Heart right ventricle (tissue), 16 donors: ENCODE data around the gene ARMC2. TPM values are rescaled to one million over a fixed set of nuclear protein-coding genes. Genes with fewer than 3 reads are reported as not detected.

Source experiments
- ATAC-seq, 8 donors: fragments of 200-7000 bp; cut with Tn5 transposase; one replicate each; pipeline ENCODE4 v1.9.1; 2020; ENCODE audit warnings: mild to moderate bottlenecking in 8 of 8, moderate library complexity in 8 of 8, moderate number of reproducible peaks in 1 of 8
- DNase-seq, 2 donors: peaks; one replicate each; pipeline ENCODE4 v3.0.0-alpha.2; 2020
- H3K27ac ChIP-seq, 10 donors: fragments of 200-600 bp; sonication (generic) in 2 of 10; one replicate each; pipeline versions ENCODE4 v1.5.0 to v1.8.0; 2020 to 2022; ENCODE audit warnings: mild to moderate bottlenecking in 3 of 10
- H3K27me3 ChIP-seq, 7 donors: fragments of 200-600 bp; one replicate each; pipeline ENCODE4 v1.8.0; 2021 to 2022; ENCODE audit warnings: mild to moderate bottlenecking in 2 of 7
- H3K36me3 ChIP-seq, 9 donors: fragments of 200-600 bp; sonication (generic) in 1 of 9; one replicate each; pipeline versions ENCODE4 v1.5.0 to v1.8.0; 2020 to 2022; ENCODE audit warnings: mild to moderate bottlenecking in 2 of 9
- H3K4me1 ChIP-seq, 9 donors: fragments of 200-600 bp; sonication (generic) in 1 of 9; one replicate each; pipeline versions ENCODE4 v1.5.0 to v1.8.0; 2020 to 2022; ENCODE audit warnings: mild to moderate bottlenecking in 4 of 9
- H3K4me3 ChIP-seq, 10 donors: fragments of 200-600 bp; sonication (generic) in 2 of 10; one replicate each; pipeline versions ENCODE4 v1.5.0 to v1.8.0; 2020 to 2022; ENCODE audit warnings: mild to moderate bottlenecking in 7 of 10, moderate library complexity in 2 of 10
- H3K9me3 ChIP-seq, 11 donors: fragments of 200-600 bp in 10 of 11; sonication (generic) in 2 of 11; one replicate each; pipeline versions ENCODE4 v1.5.0 to v1.8.0; 2013 to 2022; ENCODE audit warnings: mild to moderate bottlenecking in 2 of 11, control low read depth in 1 of 11, moderate library complexity in 1 of 11
- WGBS, 2 donors: extraction: QIAGEN DNeasy Blood & Tissue Kit; methylation state at CpG; one replicate each; pipeline ENCODE4 v1.1.7; 2013; ENCODE audit warnings: inconsistent platforms in 1 of 2; 5-methylcytosine and 5-hydroxymethylcytosine counted together
- intact Hi-C, 10 donors: fragments of 100-400 bp; cut with DNase I; formaldehyde crosslinking; loops; one replicate each; pipeline versions ENCODE4 v1.11.1 to v1.14.2; 2022
- polyA plus RNA-seq, 2 donors: library from polyadenylated mRNA; stranded (reverse); fragments of 200-250 nt; gene quantifications; one replicate each; pipeline ENCODE4 v1.2.3, GENCODE V29; 2013
- total RNA-seq, 10 donors: library from RNA; stranded (reverse); fragmentation: NEBNext Ultra II Directional in 3 of 10; extraction: Animal tissue kit (Norgen Biotek cat#: 25700) in 3 of 10; gene quantifications; one replicate each; pipeline versions ENCODE4 v1.2.1 to v1.2.4, GENCODE V29; 2021 to 2023
- TF ChIP-seq, protein P1 (sequence below), 9 donors: fragments of 200-600 bp; sonication (generic) in 2 of 9; IDR thresholded peaks; one replicate each; pipeline versions ENCODE4 v1.5.0 to v1.8.0; 2021 to 2022; ENCODE audit warnings: antibody characterized with exemption in 9 of 9, mild to moderate bottlenecking in 5 of 9, moderate library complexity in 1 of 9
- donor health status: Arrhythmogenic right ventricular cardiomyopathy.
- donor health status: ischemic (EF 13 %, LVEDD 7.1; RV severe dilation, severe dysfunction).
- donor health status: healthy with polysubstance abuse.
- donor health status: DM: no; HTN: yes; CAD: no.
- donor health status: DM: no; HTN: no; CAD: no.
- donor health status: ischemic (EF 25% LVEDD 6.9; RV normal size, moderate dysfunction).
- donor health status: ischemic (EF 25% LVEDD 5.7; RV mildly dilated, moderate dysfunction).
- donor health status: healthy.
- donor health status: DM: yes; HTN: yes; CAD: no.
- donor health status: Ischemic cardiomyopathy.
- donor health status: ischemic (EF 35%, LVEDD 5.7; RV mildly dilated, moderate dysfunction).
- donor health status: nonischemic (EF 11% LVEDD 7.7; RV severe dilation, severe dysfunction).
- donor health status: DM: yes; HTN: yes; CAD: no.
- donor health status: PGD.
- donor health status: ischemic (EF 29% LVEDD 5.4; RV normal size, mild dysfunction).
- donor health status: nonischemic (EF 23%, LVEDD 6.1; RV moderate dilation, normal function).

The ARMC2 gene
- total and polyA plus RNA-seq, 12 donors: 2.5 to 16.4 (median 12.3) TPM

DNA sequence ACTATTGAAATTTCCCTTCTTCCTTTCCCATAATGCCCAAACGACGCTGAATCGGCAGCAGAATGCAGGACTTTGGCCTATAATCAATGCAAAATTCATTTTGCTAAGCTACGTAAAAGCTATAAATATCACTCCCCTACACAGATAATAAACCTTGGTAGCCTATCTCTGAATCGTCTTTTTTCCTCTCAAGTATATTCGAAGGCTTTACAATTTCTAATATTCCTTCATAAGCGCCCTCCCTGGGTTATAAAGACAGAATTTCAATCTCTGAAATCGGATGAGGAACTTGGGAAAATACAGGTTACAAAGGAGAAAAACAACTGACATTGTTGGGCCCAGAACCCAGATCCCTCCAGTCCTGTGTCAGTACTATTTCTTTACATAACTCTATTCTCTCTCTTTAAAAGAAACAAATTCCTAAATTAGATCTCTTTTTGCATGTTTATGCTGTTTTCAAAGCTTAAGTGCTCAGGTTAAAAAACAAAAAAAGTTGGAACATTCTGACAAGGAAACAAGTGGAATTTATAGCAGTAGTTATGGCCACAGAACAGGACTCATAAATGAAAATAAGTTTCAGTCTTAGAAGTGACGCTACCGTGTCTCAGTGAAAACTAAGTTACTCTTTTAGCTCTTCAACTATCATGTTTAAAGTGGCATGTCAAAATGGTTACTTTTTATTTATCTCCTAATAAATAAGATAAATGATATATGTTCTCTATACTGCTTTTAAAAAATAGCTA lies 161.9 kb downstream of the ARMC2 start:
- TF ChIP-seq, protein P1, sequence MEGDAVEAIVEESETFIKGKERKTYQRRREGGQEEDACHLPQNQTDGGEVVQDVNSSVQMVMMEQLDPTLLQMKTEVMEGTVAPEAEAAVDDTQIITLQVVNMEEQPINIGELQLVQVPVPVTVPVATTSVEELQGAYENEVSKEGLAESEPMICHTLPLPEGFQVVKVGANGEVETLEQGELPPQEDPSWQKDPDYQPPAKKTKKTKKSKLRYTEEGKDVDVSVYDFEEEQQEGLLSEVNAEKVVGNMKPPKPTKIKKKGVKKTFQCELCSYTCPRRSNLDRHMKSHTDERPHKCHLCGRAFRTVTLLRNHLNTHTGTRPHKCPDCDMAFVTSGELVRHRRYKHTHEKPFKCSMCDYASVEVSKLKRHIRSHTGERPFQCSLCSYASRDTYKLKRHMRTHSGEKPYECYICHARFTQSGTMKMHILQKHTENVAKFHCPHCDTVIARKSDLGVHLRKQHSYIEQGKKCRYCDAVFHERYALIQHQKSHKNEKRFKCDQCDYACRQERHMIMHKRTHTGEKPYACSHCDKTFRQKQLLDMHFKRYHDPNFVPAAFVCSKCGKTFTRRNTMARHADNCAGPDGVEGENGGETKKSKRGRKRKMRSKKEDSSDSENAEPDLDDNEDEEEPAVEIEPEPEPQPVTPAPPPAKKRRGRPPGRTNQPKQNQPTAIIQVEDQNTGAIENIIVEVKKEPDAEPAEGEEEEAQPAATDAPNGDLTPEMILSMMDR (IDR thresholded peaks at IDR 0.05): no peak
- Histone ChIP-seq H3K36me3 (no peaks in the 10 kb centered on the region), H3K4me3 (peak overlapping the region; percentile 67 to 98 (median 94)), H3K27me3 (no peaks in the 10 kb centered on the region), H3K27ac (peak overlapping the region; percentile 91 to 98 (median 96)), H3K4me1 (peaks cover 0 to 75% (median 57%) of the 10 kb centered on the region in 9 donors), H3K9me3 (no peaks in the 10 kb centered on the region)
- peak in 6 of 8 donors; percentile 3 to 20 (median 8) for ATAC-seq
- WGBS, 2 donors: 12 to 13% methylated on average over 10 of the region's 10 CpGs
- intact Hi-C loops: loop anchor here in 8 of 10 donors (2.0 to 10.0 kb wide), 13 partner anchors 38 to 372 kb away; partner anchors contain the start of gene CD164 (in 1 of the 8)
- no peak for DNase-seq

- no peak for DNase-seq
- peak overlapping the region in 8 of 10 donors; percentile 91 to 98 (median 96) for H3K27ac ChIP-seq
- no peaks in the 10 kb centered on the region for H3K27me3 ChIP-seq
- peaks cover 0 to 75% (median 55%) of the 10 kb centered on the region in 9 donors for H3K4me1 ChIP-seq
- H3K36me3 ChIP-seq: no peaks in the 10 kb centered on the region
- intact Hi-C loops: loop anchor here in 2 of 10 donors (5.0 to 10.0 kb wide), 2 partner anchors 47 to 54 kb away; no protein-coding TSS in a partner anchor
- H3K4me3 ChIP-seq: peak overlapping the region in 2 of 10 donors; percentile 87 to 93
- no peak for ATAC-seq
- H3K9me3 ChIP-seq: no peaks in the 10 kb centered on the region
- TF ChIP-seq, protein P1 (IDR thresholded peaks at IDR 0.05): no peak
- whole genome bisulfite sequencing, 2 donors: 53 to 58% methylated on average over 2 of the region's 2 CpGs
Measured at GRCh38 chr6:109010705-109011102, 162.5 kb downstream of the ARMC2 start.

- WGBS, 2 donors: 41 to 44% methylated on average over 2 of the region's 2 CpGs
- DNase-seq (no peak), ATAC-seq (no peak)
- intact Hi-C loops: loop anchor here in 2 of 10 donors (5.0 to 10.0 kb wide), 2 partner anchors 44 to 51 kb away; no protein-coding TSS in a partner anchor
- Histone ChIP-seq H3K27ac (peak overlapping the region in 8 of 10 donors; percentile 8 to 69 (median 23)), H3K4me3 (no peak overlapping the region), H3K4me1 (peaks cover 0 to 56% (median 32%) of the 10 kb centered on the region in 9 donors), H3K27me3 (no peaks in the 10 kb centered on the region), H3K36me3 (no peaks in the 10 kb centered on the region), H3K9me3 (no peaks in the 10 kb centered on the region)
- TF ChIP-seq, protein P1 (IDR thresholded peaks at IDR 0.05): no peak
Measured at GRCh38 chr6:109013656-109014305, 165.6 kb downstream of the ARMC2 start.

DNA sequence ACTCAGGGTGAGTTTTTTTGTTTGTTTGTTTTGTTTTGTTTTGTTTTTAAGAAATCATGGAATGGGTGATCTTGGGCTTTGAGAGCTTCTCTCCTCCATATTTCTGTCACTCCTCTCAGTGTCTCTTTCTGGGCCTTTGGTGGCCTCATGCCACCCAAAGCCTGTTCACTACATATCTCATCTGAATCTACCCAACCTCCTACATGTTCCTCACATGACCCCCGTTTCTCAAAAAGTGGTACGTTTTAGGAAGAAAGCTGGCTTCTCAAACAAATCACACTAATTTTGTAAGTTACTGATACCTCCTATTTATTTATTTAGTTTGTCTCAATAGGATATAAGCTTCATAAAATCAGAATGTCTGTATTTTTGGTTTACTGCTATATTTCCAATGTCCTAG lies 166.4 kb downstream of the ARMC2 start:
- no peaks in the 10 kb centered on the region for H3K27me3 ChIP-seq
- ATAC-seq (no peak), DNase-seq (no peak)
- H3K36me3 ChIP-seq: no peaks in the 10 kb centered on the region
- TF ChIP-seq, protein P1 (IDR thresholded peaks at IDR 0.05): no peak
- intact Hi-C loops: loop anchor here in 2 of 10 donors (5.0 to 10.0 kb wide), 2 partner anchors 43 to 50 kb away; no protein-coding TSS in a partner anchor
- H3K4me3 ChIP-seq: no peak overlapping the region
- WGBS, 2 donors: 79 to 87% methylated on average over 2 of the region's 2 CpGs
- peak overlapping the region in 7 of 10 donors; percentile 7 to 69 (median 22) for H3K27ac ChIP-seq
- H3K4me1 ChIP-seq: peaks cover 2 to 56% (median 33%) of the 10 kb centered on the region in 9 donors
- no peaks in the 10 kb centered on the region for H3K9me3 ChIP-seq
